ENCODE measurements around the gene MLIP.
"Not testable (repeated sequence)": the region's sequence is repeated elsewhere in the genome, so short reads cannot be mapped to it uniquely, and the experiment has no call there.

- not testable (repeated sequence) for TF ChIP-seq CTCF (IDR thresholded peaks at IDR 0.05); EP300 (IDR thresholded peaks at IDR 0.05); POLR2A (IDR thresholded peaks at IDR 0.05; ENCODE audit: low read depth)
These were observed 98.7 kb downstream of the MLIP start for GRCh38 chr6:54209983-54210382.
